Endothelial cell (in vitro differentiated cells): Measurements from ENCODE around the gene MTERF1. TPM values are rescaled to one million over a fixed set of nuclear protein-coding genes. Genes with fewer than 3 reads are reported as not detected.
"Not testable (repeated sequence)": the region's sequence is repeated elsewhere in the genome, so short reads cannot be mapped to it uniquely, and the experiment has no call there.

Experiments used
- DNase-seq: peaks from one replicate; pipeline ENCODE4 v3.0.0; 2021; ENCODE audit warnings: low spot score
- H3K27ac Mint-ChIP-seq: one replicate; pipeline ENCODE4 v1.8.0; 2021; ENCODE audit warnings: mixed read lengths, inconsistent platforms; ENCODE audit not compliant: unreplicated experiment
- H3K27me3 Mint-ChIP-seq: one replicate; pipeline ENCODE4 v1.8.0; 2021; ENCODE audit warnings: mild to moderate bottlenecking, moderate library complexity, mixed read lengths, inconsistent platforms; ENCODE audit not compliant: unreplicated experiment
- H3K36me3 Mint-ChIP-seq: one replicate; pipeline ENCODE4 v1.8.0; 2021; ENCODE audit warnings: mild to moderate bottlenecking, low read depth, mixed read lengths, inconsistent platforms; ENCODE audit not compliant: unreplicated experiment
- H3K4me1 Mint-ChIP-seq: one replicate; pipeline ENCODE4 v1.8.0; 2021; ENCODE audit warnings: mild to moderate bottlenecking, mixed read lengths, inconsistent platforms; ENCODE audit not compliant: unreplicated experiment
- H3K4me3 Mint-ChIP-seq: one replicate; pipeline ENCODE4 v1.8.0; 2021; ENCODE audit warnings: mild to moderate bottlenecking, mixed read lengths, inconsistent platforms; ENCODE audit not compliant: unreplicated experiment
- H3K9me3 Mint-ChIP-seq: one replicate; pipeline ENCODE4 v1.8.0; 2021; ENCODE audit warnings: mixed read lengths, inconsistent platforms; ENCODE audit not compliant: unreplicated experiment
- total RNA-seq: library from RNA; stranded (reverse); fragmentation: NEBNext Ultra II Directional; extraction: Animal tissue kit (Norgen Biotek cat#: 25700); gene quantifications from one replicate; pipeline ENCODE4 v1.2.1, GENCODE V29; 2021; ENCODE audit not compliant: unreplicated experiment
- TF ChIP-seq, protein P1 (sequence below): fragments of 200-600 bp; sonication (generic); IDR thresholded peaks from one replicate; pipeline ENCODE4 v1.5.0; 2021; ENCODE audit warnings: antibody characterized with exemption; ENCODE audit not compliant: unreplicated experiment

Gene MTERF1
- total RNA-seq, 1 donor from 2014 or later = 14.8 TPM

DNA sequence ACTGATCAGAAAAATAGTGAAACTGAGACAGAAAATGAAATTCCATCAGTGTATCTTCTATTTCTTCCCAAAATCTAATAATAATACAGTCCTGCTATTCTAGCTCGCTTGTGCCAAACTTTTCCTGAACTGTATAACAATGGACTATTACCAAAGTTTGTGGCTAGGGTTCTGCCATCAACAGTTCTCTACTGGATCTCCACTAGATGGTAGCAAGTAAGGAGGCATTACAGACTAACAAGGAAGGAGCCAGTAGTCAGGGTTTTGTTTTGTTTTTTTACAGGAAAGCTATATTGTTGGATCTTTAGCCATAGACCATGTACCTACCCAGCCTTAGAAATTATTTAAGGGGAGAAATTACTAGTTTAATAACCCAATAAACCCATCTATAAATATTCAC is 10.8 kb downstream of the MTERF1 start:
- Mint-ChIP-seq H3K27me3 (no peaks in the 10 kb centered on the region), H3K4me3 (no peak overlapping the region)
- TF ChIP-seq, protein P1, sequence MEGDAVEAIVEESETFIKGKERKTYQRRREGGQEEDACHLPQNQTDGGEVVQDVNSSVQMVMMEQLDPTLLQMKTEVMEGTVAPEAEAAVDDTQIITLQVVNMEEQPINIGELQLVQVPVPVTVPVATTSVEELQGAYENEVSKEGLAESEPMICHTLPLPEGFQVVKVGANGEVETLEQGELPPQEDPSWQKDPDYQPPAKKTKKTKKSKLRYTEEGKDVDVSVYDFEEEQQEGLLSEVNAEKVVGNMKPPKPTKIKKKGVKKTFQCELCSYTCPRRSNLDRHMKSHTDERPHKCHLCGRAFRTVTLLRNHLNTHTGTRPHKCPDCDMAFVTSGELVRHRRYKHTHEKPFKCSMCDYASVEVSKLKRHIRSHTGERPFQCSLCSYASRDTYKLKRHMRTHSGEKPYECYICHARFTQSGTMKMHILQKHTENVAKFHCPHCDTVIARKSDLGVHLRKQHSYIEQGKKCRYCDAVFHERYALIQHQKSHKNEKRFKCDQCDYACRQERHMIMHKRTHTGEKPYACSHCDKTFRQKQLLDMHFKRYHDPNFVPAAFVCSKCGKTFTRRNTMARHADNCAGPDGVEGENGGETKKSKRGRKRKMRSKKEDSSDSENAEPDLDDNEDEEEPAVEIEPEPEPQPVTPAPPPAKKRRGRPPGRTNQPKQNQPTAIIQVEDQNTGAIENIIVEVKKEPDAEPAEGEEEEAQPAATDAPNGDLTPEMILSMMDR = no peak

DNA sequence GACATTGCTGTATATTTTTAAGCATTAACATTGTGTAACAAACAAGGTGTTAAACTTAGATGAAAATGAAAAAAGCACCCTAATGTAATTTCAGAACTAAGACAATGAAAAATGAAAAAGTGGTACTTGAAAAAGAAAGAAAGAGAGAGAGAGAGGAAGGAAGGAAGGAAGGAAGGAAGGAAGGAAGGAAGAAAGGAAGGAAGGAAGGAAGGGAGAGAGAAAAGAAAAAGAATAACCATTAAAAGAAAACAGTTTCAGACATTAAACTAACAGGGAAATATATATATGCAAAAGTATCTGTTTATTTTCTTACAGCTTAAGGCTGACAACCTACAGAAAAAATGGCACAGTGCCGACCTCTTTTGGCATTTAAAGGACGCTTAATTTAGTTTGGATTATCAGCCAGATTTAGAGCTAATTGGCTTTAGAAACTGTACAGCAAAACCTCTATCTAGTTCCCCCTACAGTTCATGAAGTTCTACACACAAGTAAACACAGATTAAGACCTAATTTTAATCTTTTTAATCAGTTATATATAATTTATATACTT is 13.8 kb downstream of the MTERF1 start:
- Mint-ChIP-seq H3K27me3 (no peaks in the 10 kb centered on the region), H3K27ac (no peak overlapping the region), H3K36me3 (no peaks in the 10 kb centered on the region), H3K9me3 (no peaks in the 10 kb centered on the region), H3K4me3 (no peak overlapping the region), H3K4me1 (no peaks in the 10 kb centered on the region)
- DNase-seq = no peak
- TF ChIP-seq, protein P1 = no peak

More for the DNA sequence above, 10.8 kb downstream of the MTERF1 start:
- Mint-ChIP-seq H3K9me3 (no peaks in the 10 kb centered on the region), H3K4me1 (no peaks in the 10 kb centered on the region), H3K36me3 (no peaks in the 10 kb centered on the region), H3K27ac (no peak overlapping the region)
- no peak for DNase-seq

DNA sequence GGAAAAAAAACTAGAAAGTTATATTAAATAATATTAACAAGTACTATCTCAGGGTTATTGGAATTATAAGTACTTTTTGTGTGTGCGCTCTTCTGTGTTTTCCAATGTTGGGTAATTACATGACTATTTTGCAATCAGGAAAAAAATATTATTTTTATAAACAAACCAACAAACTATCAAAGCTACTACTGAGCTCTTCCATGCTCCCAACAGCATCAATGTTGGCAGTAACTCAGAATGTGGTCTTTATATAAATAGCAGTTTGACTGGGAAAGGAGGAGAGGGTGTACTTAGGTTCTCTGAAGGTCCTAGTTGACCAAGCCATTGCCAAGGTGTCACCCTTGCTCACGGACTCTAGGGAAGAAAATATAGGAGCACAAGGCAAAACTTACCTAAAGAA is 15.0 kb downstream of the MTERF1 start:
- no peak for DNase-seq
- no peak overlapping the region for H3K4me3 Mint-ChIP-seq
- no peak overlapping the region for H3K27ac Mint-ChIP-seq
- H3K4me1 Mint-ChIP-seq = no peaks in the 10 kb centered on the region
- H3K27me3 Mint-ChIP-seq = no peaks in the 10 kb centered on the region
- no peaks in the 10 kb centered on the region for H3K36me3 Mint-ChIP-seq
- TF ChIP-seq, protein P1 = no peak
- H3K9me3 Mint-ChIP-seq = no peaks in the 10 kb centered on the region

DNA sequence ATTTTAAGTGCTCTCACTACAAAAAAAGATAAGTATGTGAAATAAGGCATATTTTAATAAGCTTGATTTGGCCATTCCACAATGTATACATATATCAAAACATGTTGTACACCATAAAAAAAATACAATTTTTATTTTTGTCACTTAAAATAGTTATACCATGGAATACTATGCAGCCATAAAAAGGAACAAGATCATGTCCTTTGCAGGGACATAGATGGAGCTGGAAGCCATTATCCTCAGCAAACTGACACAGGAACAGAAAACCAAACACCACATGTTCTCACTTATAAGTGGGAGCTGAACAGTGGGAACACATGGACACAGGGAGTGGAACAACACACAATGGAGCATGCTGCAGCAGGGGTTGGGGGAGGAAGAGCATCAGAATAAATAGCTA is 15.9 kb downstream of the MTERF1 start:
- not testable (repeated sequence) for DNase-seq, H3K9me3 Mint-ChIP-seq, H3K27me3 Mint-ChIP-seq

DNA sequence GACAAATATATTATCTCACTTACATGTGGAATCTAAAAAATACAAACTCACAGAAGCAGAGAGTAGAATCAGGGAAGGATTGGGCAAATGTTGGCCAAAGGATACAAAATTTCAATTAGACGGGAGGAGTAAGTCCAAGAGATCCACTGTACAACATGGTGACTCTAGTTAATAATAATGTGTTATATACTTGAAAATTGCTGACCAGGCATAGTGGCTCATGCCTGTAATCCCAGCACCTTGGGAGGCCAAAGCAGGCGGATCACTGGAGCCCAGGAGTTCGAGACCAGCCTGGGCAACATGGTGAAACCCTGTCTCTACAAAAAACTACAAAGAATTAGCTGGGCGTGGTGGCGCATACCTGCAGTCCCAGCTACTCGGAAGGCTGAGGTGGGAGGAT is 16.4 kb downstream of the MTERF1 start:
- Mint-ChIP-seq H3K27me3 (no peaks in the 10 kb centered on the region), H3K27ac (no peak overlapping the region)
- TF ChIP-seq, protein P1 = no peak

More for the DNA sequence above, 15.9 kb downstream of the MTERF1 start:
- not testable (repeated sequence) for H3K27ac Mint-ChIP-seq, H3K36me3 Mint-ChIP-seq, H3K4me3 Mint-ChIP-seq, H3K4me1 Mint-ChIP-seq

More for the DNA sequence above, 16.4 kb downstream of the MTERF1 start:
- no peaks in the 10 kb centered on the region for H3K4me1 Mint-ChIP-seq
- DNase-seq = no peak
- H3K9me3 Mint-ChIP-seq = no peaks in the 10 kb centered on the region
- no peak overlapping the region for H3K4me3 Mint-ChIP-seq
- no peaks in the 10 kb centered on the region for H3K36me3 Mint-ChIP-seq
